ENCODE data around the gene ADAMTS6.

The ADAMTS6 gene

DNA sequence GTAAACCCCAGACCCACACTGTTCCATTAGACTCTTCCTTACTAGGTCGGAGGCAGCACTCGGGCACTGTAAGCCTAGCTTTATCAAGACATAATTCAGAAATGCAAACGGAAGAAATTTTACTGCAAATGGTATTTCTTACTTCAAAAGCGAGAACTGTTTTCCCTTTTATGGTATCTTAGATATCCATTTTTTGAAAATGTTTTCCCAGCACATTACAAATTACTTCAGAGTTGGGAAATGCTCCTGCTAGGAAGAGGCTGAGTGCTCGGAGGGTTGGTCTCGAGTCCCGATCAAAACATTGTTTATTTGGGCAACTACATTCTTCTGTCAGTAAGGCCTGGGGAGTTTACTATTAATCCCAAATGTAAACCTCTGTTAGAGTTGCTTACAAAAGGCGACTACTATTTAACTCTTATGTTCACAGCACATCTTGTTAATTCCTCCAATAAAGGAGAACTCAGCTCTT is 380.1 kb downstream of the ADAMTS6 start:
- no peak for DNase-seq

DNA sequence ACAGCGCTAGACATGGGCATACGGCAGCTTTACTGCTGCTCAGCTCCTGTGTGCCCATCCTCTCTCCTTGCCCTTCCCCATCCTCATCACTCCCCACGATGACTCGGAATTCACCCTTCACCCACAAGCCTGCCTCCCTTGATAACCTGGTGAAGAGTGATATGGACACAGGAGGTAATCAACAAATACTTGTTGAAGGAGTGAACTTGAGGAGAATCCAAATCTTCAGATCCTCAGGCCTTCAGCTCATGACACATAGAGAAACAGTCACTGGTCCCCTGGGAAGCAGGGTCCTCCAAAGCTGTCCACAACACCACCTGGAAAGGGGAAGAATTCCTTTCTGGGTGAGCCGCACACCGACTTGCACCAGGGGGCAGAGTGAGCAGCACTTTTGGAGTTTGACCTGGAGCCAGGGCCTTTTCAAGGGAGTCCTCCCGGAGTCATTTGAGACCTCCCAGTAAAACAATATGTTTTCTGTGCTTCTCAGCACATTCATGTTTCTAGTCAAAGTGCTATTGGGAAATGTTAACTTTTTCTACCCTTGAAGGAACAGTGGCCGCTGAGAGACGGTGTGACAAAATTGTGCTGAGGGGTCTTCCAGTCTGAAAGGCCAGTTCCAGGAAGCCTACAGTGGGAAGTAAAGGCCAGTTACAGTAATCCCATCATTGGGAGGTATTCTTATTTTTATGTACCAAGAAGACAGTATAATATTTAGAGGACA is 380.6 kb downstream of the ADAMTS6 start:
- no peak for DNase-seq
